ENCODE measurements around the gene GYG2.

DNA sequence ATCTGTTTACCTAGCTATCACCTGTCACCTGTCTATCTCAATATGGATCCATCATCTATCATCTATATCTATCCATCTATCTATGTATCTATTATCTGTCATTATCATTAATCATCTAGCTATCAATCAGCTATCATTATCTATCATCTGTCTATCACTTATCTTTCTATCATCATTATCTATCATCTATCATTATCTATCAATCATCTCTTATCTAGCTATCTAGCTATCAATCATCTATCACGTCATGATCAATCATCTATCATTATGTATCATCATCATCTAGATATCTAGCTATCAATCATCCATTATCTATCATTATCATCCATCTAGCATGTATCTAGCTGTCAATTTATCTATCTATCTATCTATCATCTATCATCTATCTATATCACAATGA is 92.5 kb downstream of the GYG2 start:
- TF ChIP-seq POLR2AphosphoS5 (IDR thresholded peaks at IDR 0.05) (no peak), CTCF (IDR thresholded peaks at IDR 0.05) (no peak), POLR2A (IDR thresholded peaks at IDR 0.05) (no peak)

Data from prostate gland (tissue), 2 donors.